GM21717 (cell line): ENCODE data around the gene FZD10.

Source experiments
- ATAC-seq: cut with Tn5 transposase; IDR thresholded peaks from one replicate; pipeline ENCODE4 v1.9.1; 2021; ENCODE audit warnings: mild to moderate bottlenecking, moderate library complexity; ENCODE audit not compliant: unreplicated experiment

FZD10 gene

DNA sequence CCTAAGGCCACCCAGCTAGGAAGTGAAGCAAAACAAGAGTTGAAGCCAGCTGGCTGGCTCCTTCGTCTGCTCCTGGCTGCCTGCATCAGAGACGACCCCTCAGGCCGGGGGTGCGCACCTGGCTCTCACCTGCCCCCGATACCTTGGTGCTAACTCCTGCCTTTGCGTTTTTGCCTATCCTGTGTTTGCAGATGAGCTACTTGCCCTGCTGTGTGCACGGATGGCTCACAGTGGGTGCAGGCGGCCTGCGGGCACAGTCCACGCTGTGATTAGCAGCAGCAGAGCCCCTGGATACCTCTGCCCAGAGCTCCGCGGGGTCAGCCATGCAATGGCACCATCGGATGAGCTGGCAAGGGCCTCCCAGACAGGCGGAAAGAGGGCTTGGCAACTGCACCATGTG, 31.2 kb upstream of the FZD10 start:
- no peak for ATAC-seq

DNA sequence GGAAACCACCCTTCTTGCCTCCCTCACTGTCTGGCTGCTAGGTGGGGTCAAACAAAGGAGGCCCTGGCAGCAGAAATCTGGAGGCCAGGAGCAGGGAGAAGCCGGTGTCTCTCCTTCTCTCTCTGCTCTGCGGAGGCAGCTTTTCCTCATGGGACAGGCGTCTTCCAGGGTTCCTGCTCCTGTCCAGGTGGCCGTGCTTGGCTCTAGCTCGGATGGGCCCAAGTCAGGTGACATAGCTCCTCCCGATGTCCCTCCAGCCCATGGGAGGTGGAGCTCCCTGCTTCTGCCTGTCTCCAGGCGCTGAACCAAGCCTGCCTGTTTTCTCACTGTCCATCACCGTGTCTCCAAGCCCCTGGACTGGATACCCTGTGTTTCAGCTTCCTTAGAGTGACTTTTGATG, 30.5 kb upstream of the FZD10 start:
- ATAC-seq, result no peak

- no peak for ATAC-seq
Measured at GRCh38 chr12:130132831-130133511, 29.3 kb upstream of the FZD10 start.

DNA sequence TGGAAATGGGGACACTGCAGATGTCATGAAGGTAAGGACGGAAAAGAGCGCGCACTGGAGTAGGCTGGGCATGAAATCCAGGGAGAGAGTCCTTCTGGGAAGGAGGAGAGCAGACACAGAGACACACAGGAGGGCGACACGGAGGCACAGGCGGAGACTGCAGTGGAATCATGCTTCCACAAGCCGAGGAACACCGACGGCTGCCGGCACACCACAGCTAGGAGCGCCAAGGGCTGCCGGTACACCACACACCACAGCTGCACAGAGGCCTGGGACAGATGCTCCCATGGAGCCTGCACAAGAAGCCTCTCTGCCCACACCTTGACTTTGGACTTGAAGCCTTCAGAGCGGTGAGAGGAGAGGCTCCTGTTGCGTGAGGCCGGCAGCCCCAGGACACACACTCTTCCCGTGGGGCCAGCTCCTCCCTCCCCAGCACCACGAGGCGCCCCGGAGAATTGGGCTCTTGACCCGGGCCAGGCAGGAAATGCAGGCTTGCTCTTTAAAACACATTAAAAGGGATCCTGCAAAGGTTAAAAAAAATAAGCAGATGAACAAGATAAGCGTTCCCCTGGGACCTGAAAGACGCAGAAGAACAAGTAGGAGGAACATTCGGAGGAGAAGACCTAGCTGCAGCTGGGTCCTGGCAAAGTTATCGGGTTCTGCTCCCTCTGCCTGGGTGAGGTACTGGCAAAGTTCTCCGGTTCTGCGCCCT, 28.3 kb upstream of the FZD10 start:
- ATAC-seq, result no peak

DNA sequence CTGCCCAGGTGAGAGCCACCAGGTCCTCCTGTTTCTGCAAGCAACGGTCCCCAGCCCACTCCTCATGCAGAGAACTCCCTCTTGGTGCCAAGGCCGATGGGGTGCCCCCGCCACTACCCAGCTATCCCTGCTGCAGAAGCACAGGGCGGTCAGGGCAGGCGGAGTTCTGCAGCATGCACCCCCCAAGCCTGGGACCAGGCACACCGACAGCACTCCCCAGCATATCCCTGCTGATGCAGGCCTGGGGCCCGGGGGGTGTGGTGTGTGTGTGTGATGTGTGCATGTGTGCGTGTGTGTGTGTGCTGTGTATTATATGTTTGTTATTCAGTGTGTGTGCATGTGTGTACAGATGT, 27.7 kb upstream of the FZD10 start:
- no peak for ATAC-seq

GRCh38 chr12:130136509-130137039, 25.7 kb upstream of the FZD10 start:
- ATAC-seq, result no peak

GRCh38 chr12:130137040-130138018, 24.9 kb upstream of the FZD10 start:
- no peak for ATAC-seq

DNA sequence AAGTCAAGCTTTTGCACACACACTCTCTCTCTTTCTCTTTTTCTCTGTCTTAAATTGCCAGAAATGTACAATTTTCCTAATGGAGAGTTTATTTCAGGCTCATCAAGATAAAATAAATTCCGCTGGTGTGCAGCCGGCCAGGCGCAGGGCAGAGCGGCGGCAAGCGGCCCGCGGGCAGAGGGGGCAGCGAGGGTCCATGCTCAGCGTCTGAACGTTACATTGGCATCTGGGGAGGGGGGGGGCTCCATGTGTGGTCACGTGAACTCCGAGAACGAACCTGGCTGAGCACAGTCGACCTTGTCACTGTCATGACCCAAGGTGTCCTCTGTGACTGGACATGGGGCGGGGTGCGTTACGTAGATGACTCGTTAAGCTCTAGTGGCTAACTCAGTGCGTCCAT, 23.8 kb upstream of the FZD10 start:
- ATAC-seq, result no peak

GRCh38 chr12:130139567-130140421, 22.5 kb upstream of the FZD10 start:
- ATAC-seq, result no peak

GRCh38 chr12:130141105-130141504, 21.2 kb upstream of the FZD10 start:
- ATAC-seq, result no peak

DNA sequence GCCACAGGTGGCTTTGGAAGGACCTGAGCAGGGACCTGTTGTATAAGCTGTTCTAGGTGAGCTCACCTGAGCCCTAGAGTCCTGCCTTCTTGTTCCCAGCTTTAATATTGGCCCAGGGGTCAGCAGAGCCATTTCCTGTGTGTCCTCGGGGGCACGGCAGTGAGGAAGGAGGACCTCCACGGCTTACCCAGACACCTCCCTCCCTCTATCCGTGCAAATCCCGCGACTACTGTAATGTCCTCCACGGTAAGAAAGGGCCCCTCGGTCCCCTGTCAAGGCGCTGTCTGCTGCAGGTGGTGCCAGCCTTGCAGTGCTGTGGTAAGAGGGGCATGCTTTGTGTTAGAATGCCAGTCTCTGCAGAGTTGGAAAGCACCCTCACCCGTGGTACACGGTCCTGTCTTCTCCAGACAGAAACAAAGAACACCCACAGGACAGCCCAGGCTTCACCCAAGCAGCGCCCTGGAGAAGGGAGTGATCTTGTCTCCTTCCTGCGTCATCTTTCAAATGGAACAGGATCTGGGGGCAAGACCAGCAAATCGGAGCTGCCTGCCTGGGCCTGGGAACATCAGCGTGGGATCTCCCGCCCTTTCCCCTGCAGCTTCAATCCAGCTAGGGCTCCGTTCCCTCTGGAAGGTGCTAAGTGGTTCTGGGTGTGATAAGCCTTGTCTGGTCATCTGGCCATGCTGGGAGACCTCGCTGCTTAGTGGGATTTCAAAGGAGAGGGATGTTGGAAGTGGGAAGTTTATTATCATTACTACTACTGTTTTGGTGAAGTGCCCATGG, 20.2 kb upstream of the FZD10 start:
- no peak for ATAC-seq

DNA sequence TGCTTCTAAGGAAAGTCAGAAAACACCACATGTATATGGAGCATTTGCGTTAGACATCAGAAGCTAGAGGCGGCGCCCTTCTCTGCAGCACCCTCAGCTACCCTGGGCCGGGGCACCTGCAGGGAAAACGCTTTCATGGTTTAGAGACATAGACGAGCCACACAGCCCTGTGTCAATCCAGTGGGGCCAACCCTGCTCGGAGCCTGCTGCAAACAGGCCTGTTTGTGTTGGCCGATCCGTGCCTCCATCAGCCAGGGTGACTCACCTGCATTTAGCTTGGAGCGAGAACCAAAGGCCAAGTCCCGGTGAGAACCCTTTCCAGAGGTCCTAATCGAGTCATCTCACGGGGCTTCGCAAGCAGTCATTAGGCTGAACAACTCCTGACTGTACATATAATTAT, 19.5 kb upstream of the FZD10 start:
- no peak for ATAC-seq

DNA sequence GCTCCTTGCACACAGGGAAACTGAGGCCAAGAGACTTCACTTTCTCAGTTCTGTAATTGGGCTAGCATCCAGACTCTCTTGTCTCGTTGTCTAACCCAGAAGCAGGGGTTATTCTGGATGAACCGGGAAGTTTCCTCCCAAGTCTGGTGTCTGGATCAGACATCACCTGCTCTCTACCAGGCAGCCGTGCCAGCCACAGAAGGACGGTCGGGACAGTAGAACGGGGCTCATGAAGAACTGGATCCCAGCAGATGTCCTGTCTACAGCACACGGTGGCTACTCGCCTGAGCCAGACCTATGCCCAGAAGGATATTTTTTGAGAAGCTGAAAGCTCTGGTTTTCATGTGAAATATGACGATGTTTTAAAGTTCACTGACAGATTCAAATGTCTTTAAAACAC, 19.1 kb upstream of the FZD10 start:
- no peak for ATAC-seq

DNA sequence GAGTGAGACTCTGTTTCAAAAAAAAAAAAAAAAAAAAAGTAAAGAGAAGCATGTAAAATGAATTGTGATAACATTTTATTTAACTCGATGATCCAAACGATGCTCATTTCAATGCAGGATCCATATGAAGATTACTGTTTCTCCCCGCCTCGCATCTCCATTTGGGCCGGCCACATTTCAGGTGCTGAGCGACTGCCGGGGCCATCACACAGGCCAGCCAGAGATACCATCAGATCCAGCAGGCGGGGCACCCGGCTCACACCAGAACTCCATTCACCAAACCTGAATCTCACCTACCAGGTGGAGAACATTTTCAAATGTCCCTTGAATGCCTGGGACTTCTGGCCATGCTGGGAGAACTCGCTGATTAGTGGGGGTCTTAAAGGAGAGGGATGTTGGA, 18.0 kb upstream of the FZD10 start:
- no peak for ATAC-seq

DNA sequence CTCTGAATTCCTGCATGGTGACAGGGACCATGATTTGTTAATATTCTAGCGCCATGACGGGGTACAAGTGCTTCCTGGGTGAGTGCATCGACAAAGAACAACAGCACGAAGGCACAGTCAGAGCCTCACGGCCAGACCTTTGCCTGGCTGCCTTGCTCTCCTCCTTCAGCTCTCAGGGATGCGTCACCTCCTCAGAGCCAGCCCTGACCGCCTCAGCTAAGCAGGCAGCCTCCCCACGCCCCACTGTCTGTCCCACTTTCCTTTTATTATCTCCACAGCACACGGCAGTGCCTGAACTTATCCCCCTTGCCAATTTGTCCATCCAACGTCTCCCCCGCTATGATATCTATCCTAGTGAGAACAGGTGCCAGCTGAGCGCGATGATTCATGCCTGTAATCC, 16.5 kb upstream of the FZD10 start:
- ATAC-seq, result no peak

DNA sequence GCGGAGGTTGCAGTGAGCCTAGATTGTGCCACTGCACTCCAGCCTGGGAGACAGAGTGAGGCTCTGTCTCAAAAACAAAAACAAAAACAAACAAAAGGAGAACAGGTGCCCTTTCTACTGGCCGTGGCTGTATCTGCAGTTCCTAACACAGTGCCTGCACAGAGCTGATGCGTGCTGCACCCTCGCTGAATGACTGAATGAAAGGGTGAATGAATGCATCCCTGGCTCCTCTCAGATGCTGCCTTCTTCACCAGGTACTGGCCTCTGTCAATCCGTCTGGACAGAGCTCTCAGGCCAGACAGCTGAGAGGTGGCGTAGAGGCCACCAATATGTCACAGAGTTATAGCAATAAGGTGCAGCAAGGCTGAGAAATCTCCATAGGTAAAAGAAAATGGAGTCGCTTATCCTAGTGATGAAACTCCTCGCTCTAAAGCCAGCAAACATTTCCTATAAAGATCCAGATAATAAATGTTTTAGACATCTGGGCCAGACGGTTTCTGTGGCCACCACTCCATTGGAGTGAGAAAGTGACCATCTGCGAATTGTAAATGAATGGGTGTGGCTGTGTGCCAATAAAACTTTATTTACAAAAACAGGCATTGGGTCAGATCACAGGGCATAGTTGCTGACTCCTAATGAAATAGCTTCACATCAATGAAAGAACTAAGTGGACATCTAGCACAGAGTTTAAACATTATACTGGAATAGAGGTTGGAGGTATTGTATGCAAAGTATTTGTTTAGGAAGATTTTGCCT, 15.9 kb upstream of the FZD10 start:
- ATAC-seq, result no peak

DNA sequence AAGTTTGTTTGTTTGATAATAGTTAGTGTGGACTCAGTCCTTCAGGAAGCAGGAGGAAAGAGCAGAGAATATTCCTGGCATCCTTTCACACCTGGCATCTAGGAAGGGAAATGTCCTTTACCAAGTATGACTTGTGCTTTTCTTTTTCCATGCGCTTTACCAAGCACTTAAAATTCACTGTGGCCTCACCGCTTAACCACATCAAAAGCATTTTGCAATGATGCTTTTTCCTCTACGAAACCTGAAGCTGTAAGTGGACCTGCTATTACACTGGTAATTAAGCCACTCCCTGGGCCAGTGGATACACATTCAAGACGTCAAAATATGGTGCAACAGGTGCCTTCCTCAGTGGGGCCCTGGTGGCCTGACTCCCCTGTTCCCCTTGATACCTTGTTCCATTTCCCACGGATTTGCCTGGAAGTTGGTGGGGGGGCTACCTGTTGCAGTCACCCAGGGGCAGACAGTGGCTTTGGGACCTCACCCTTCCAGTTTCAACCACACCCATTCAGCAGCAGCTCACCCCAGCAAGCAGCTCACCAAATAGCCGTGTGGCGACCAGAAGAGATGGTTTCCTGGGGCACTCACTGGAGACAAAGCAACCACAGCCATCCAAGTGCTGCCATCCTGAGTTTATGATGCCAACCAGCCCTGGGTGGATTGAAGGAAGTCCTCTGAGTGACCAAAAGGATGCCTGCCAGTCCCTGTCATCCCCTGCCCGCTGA, 14.2 kb upstream of the FZD10 start:
- no peak for ATAC-seq

DNA sequence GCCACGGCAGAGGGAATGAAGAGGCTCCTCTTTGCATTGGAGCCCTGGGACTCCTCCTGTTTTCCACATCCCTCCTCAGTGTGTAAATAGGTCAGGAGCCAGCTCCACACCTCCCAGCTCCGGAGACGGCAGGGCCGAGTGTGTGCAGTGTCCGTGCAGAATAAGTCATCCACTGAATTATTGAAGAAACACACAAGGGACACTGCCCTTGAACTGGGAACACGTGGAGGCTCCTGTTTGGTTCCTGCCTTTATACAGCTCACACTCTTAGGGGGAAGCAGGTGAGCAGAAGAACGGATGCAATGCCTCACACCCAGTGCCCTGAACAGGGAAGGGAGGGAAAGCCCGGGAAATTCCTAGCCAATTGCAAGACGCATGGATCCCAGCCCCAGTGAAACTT, 10.4 kb upstream of the FZD10 start:
- ATAC-seq, result no peak
